ENCODE measurements around the gene ABR.
"Not testable (repeated sequence)": the region's sequence is repeated elsewhere in the genome, so short reads cannot be mapped to it uniquely, and the experiment has no call there.

ABR gene

GRCh38 chr17:1170739-1171138 lies 9.0 kb downstream of the ABR start:
- DNase-seq: no peak

GRCh38 chr17:1169929-1170312 lies 9.9 kb downstream of the ABR start:
- DNase-seq: no peak

- DNase-seq: no peak
These were observed 10.4 kb downstream of the ABR start for GRCh38 chr17:1169221-1169928.

- DNase-seq: no peak
These were observed 11.1 kb downstream of the ABR start for GRCh38 chr17:1168533-1169220.

GRCh38 chr17:1166276-1166675 lies 13.5 kb downstream of the ABR start:
- no peak for DNase-seq

GRCh38 chr17:1165836-1166235 lies 13.9 kb downstream of the ABR start:
- no peak for DNase-seq

- no peak for DNase-seq
These were observed 14.7 kb downstream of the ABR start for GRCh38 chr17:1164935-1165556.

GRCh38 chr17:1162116-1162855 lies 17.5 kb downstream of the ABR start:
- DNase-seq: no peak

GRCh38 chr17:1160591-1161390 lies 19.0 kb downstream of the ABR start:
- no peak for DNase-seq

GRCh38 chr17:1159431-1160180 lies 20.2 kb downstream of the ABR start:
- DNase-seq: no peak

- no peak for DNase-seq
These were observed 20.9 kb downstream of the ABR start for GRCh38 chr17:1158879-1159278.

- DNase-seq: no peak
These were observed 22.9 kb downstream of the ABR start for GRCh38 chr17:1156864-1157263.

- DNase-seq: no peak
These were observed 25.1 kb downstream of the ABR start for GRCh38 chr17:1154704-1155103.

GRCh38 chr17:1153795-1154546 lies 25.8 kb downstream of the ABR start:
- DNase-seq: peak; percentile 82

GRCh38 chr17:1152582-1152981 lies 27.2 kb downstream of the ABR start:
- DNase-seq: not testable (repeated sequence)

- DNase-seq: no peak
These were observed 28.7 kb downstream of the ABR start for GRCh38 chr17:1150863-1151600.

- no peak for DNase-seq
These were observed 29.9 kb downstream of the ABR start for GRCh38 chr17:1149869-1150268.

- DNase-seq: no peak
These were observed 32.1 kb downstream of the ABR start for GRCh38 chr17:1147664-1148063.

GRCh38 chr17:1146561-1147265 lies 33.1 kb downstream of the ABR start:
- DNase-seq: no peak

All from femur (tissue), 1 donor.